SK-N-MC (cell line): Measurements from ENCODE around the gene KCNQ1.

Experiments
- EZH2 ChIP-seq: fragments of 200-600 bp; sonication (generic); IDR thresholded peaks from one replicate; pipeline ENCODE4 v1.6.1; 2017; ENCODE audit warnings: antibody characterized with exemption
- POLR2AphosphoS5 ChIP-seq: IDR thresholded peaks from 2 replicates; pipeline ENCODE4 v1.6.1; 2012; ENCODE audit warnings: mild to moderate bottlenecking, low read depth, low read length, borderline replicate concordance

DNA sequence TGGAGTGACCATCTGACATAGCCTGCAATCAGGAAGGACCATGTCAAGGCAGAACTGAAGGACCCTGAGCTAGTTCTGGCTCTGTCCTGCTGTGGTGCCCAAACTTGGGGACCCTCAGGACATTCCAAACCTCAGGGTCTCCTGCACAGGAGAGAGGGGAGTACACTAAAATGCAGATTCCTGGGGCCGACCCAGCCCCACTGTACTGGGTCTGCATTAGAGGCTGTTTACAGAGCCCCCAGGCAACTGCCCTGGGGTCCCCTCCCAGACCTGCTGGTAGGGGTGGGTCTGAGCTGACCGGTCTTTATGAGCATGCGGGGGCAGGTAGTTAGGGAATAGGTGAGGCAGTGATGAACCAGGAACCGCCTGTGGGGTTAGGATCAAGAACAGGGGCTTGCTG, 7.3 kb upstream of the KCNQ1 start:
- TF ChIP-seq EZH2: no peak
- TF ChIP-seq POLR2AphosphoS5: no peak
